Measurements from ENCODE around the gene OR2F1. TPM values are rescaled to one million over a fixed set of nuclear protein-coding genes. Genes with fewer than 3 reads are reported as not detected.

Gene OR2F1
- total and polyA plus RNA-seq, 10 donors, result not detected

- DNase-seq, result no peak
- intact Hi-C loops (cut with DNase I; ENCODE audit: low total_unique reads), result no loop called here
- Histone ChIP-seq H3K36me3 (no peaks in the 10 kb centered on the region), H3K9me3 (peaks cover 0 to 8% (median 2%) of the 10 kb centered on the region in 8 donors), H3K27ac (no peak overlapping the region), H3K4me3 (no peak overlapping the region), H3K27me3 (replicated peaks in 1 of 7) (no peaks in the 10 kb centered on the region), H3K4me1 (no peaks in the 10 kb centered on the region)
- TF ChIP-seq, protein P1, sequence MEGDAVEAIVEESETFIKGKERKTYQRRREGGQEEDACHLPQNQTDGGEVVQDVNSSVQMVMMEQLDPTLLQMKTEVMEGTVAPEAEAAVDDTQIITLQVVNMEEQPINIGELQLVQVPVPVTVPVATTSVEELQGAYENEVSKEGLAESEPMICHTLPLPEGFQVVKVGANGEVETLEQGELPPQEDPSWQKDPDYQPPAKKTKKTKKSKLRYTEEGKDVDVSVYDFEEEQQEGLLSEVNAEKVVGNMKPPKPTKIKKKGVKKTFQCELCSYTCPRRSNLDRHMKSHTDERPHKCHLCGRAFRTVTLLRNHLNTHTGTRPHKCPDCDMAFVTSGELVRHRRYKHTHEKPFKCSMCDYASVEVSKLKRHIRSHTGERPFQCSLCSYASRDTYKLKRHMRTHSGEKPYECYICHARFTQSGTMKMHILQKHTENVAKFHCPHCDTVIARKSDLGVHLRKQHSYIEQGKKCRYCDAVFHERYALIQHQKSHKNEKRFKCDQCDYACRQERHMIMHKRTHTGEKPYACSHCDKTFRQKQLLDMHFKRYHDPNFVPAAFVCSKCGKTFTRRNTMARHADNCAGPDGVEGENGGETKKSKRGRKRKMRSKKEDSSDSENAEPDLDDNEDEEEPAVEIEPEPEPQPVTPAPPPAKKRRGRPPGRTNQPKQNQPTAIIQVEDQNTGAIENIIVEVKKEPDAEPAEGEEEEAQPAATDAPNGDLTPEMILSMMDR (IDR thresholded peaks at IDR 0.05 in 8 of 11, conservative IDR thresholded peaks at IDR 0.05 in 3 of 11), result no peak
- TF ChIP-seq POLR2AphosphoS5 (IDR thresholded peaks at IDR 0.05), result no peak
- TF ChIP-seq POLR2A (IDR thresholded peaks at IDR 0.05), result no peak
- 69 to 78% (median 73%) methylated on average over 5 of the region's 5 CpGs for WGBS, 5 donors
These were observed 16.0 kb upstream of the OR2F1 start for GRCh38 chr7:143938379-143939243.

- DNase-seq, result no peak
- Histone ChIP-seq H3K9me3 (no peaks in the 10 kb centered on the region), H3K4me3 (no peak overlapping the region), H3K36me3 (no peaks in the 10 kb centered on the region), H3K27me3 (replicated peaks in 1 of 7) (peaks cover 0 to 4% (median 0%) of the 10 kb centered on the region in 7 donors), H3K4me1 (no peaks in the 10 kb centered on the region), H3K27ac (no peak overlapping the region)
- intact Hi-C loops (cut with DNase I; ENCODE audit: low total_unique reads), result no loop called here
- WGBS, 5 donors, result 77 to 95% (median 88%) methylated on average over 4 of the region's 4 CpGs
- TF ChIP-seq POLR2A (IDR thresholded peaks at IDR 0.05), result no peak
- TF ChIP-seq, protein P1 (IDR thresholded peaks at IDR 0.05 in 8 of 11, conservative IDR thresholded peaks at IDR 0.05 in 3 of 11), result no peak
- no peak for TF ChIP-seq POLR2AphosphoS5 (IDR thresholded peaks at IDR 0.05)
These were observed 9.2 kb upstream of the OR2F1 start for GRCh38 chr7:143945423-143945822.

DNA sequence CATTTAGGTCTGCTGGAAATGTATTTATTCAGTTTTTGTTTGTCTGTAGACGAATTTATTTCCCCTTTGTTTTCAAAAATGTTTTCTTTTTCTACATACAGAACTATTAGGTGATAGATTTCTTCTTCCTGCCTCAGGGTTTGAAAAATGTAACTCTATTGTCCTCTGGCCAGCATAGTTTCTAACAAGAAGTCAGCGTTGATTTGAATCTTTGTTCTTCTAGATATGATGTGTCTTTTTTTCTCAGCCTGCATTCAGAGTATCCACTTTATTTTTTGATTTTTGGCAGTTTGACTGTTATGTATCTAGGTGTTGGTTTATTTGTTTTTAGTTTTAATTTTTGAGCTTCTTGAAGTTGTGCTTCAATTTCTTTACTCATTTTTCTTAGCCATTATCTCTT is 7.5 kb upstream of the OR2F1 start:
- 47 to 83% (median 73%) methylated on average over 2 of the region's 2 CpGs for WGBS, 5 donors
- Histone ChIP-seq H3K27me3 (replicated peaks in 1 of 7) (peaks cover 0 to 4% (median 0%) of the 10 kb centered on the region in 7 donors), H3K27ac (no peak overlapping the region), H3K9me3 (no peaks in the 10 kb centered on the region), H3K4me1 (no peaks in the 10 kb centered on the region), H3K36me3 (no peaks in the 10 kb centered on the region), H3K4me3 (no peak overlapping the region)
- DNase-seq, result no peak
- TF ChIP-seq, protein P1 (IDR thresholded peaks at IDR 0.05 in 8 of 11, conservative IDR thresholded peaks at IDR 0.05 in 3 of 11), result no peak
- TF ChIP-seq POLR2A (IDR thresholded peaks at IDR 0.05) (no peak), POLR2AphosphoS5 (IDR thresholded peaks at IDR 0.05) (no peak)
- intact Hi-C loops (cut with DNase I; ENCODE audit: low total_unique reads), result no loop called here

DNA sequence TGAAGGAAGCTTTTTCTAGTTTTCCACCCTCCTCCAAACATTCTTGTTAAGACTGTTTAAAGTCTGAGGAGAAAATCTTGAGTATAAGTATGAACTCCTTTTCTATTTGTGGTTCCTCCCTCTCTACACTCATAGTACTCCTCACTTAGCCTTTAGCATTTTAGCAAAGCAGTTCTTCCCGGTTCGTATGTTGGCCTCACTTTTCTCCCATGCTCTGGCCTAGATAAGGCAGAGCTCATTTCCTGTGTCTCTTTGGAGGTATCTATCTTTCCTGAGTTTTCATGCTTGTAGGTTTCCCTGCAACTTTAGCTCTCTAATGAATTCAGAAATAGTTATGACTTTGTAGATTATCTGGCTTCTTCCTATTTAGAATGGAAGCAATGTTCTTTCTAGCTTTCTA is 5.9 kb upstream of the OR2F1 start:
- Histone ChIP-seq H3K9me3 (no peaks in the 10 kb centered on the region), H3K27me3 (replicated peaks in 1 of 7) (peaks cover 0 to 6% (median 0%) of the 10 kb centered on the region in 7 donors), H3K27ac (no peak overlapping the region), H3K36me3 (no peaks in the 10 kb centered on the region), H3K4me3 (no peak overlapping the region), H3K4me1 (no peaks in the 10 kb centered on the region)
- intact Hi-C loops (cut with DNase I; ENCODE audit: low total_unique reads), result no loop called here
- 21 to 84% (median 72%) methylated on average over 2 of the region's 2 CpGs for WGBS, 5 donors
- TF ChIP-seq POLR2AphosphoS5 (IDR thresholded peaks at IDR 0.05) (no peak), POLR2A (IDR thresholded peaks at IDR 0.05) (no peak)
- TF ChIP-seq, protein P1 (IDR thresholded peaks at IDR 0.05 in 8 of 11, conservative IDR thresholded peaks at IDR 0.05 in 3 of 11), result no peak
- no peak for DNase-seq
